ENCODE results near the gene CALM3. TPM values are rescaled to one million over a fixed set of nuclear protein-coding genes. Genes with fewer than 3 reads are reported as not detected.

CALM3 gene
- total and polyA plus RNA-seq, 2 of the 13 experiments (the other 11 are each of a cell fraction or from before 2014, with no cell fraction given), result 239 to 258 TPM

DNA sequence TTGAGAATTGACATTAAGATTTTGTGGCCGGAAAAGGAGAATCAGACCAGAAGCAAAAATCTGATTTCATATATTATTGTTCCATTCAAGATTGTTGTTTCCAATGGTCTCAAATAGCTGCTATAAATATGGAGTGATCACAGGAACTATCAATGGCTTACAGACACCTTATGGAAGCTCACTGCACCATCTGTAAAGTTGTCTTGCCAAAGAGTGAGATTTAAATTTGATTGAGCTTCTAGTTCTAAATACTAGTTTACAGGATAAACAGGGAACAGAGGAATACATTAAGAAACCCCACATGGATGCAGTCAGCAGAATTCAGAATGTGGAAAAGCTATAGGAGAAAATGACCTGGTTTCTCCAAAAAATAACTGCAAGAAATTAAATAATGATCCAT lies 47.0 kb upstream of the CALM3 start:
- no peaks in the 10 kb centered on the region for H3K79me2 ChIP-seq (ENCODE audit: insufficient read depth, low read length)
- H3K27ac ChIP-seq (ENCODE audit: extremely low read length, insufficient read depth, low read length), result no peak overlapping the region
- no peak for DNase-seq (ENCODE audit: low spot score)
- no peak overlapping the region for H3K4me2 ChIP-seq (ENCODE audit: low read depth, low read length)
- no peaks in the 10 kb centered on the region for H3K27me3 ChIP-seq (ENCODE audit: control insufficient read depth in 1 of 2, insufficient read depth in 2 of 2, low read length in 2 of 2)
- H3K9me3 ChIP-seq (ENCODE audit: low read length), result peaks cover 9% of the 10 kb centered on the region; the same call in 1 of the 2 replicates
- no TSS peak for BruUV-seq (replicated peaks)
- no peaks in the 10 kb centered on the region for H3K36me3 ChIP-seq (replicated peaks in 1 of 2; ENCODE audit: control insufficient read depth in 1 of 2, insufficient read depth in 2 of 2, low read length in 2 of 2)
- in situ Hi-C loops (cut with HindIII; ENCODE audit: extremely low pct_ligation_motif_present, low pct_unique_long_range_greater_than_20kb) (no loop called here), intact Hi-C loops (cut with micrococcal nuclease; ENCODE audit: unreplicated experiment) (no loop called here)
- 85% methylated on average over 1 of the region's 1 CpG for WGBS (ENCODE audit: low lambda C conversion rate)
- no peak overlapping the region for H2AFZ ChIP-seq (ENCODE audit: low read length)
- TF ChIP-seq PCBP2 (optimal IDR thresholded peaks at IDR 0.05; ENCODE audit: low read depth, low read length, poor library complexity, severe bottlenecking) (no peak), FOXC1 (CRISPR knock-in tag; IDR thresholded peaks at IDR 0.05; ENCODE audit: borderline replicate concordance) (no peak), ZNF496 (CRISPR knock-in tag; IDR thresholded peaks at IDR 0.05; ENCODE audit: insufficient replicate concordance) (no peak)
- TF ChIP-seq, protein P1, sequence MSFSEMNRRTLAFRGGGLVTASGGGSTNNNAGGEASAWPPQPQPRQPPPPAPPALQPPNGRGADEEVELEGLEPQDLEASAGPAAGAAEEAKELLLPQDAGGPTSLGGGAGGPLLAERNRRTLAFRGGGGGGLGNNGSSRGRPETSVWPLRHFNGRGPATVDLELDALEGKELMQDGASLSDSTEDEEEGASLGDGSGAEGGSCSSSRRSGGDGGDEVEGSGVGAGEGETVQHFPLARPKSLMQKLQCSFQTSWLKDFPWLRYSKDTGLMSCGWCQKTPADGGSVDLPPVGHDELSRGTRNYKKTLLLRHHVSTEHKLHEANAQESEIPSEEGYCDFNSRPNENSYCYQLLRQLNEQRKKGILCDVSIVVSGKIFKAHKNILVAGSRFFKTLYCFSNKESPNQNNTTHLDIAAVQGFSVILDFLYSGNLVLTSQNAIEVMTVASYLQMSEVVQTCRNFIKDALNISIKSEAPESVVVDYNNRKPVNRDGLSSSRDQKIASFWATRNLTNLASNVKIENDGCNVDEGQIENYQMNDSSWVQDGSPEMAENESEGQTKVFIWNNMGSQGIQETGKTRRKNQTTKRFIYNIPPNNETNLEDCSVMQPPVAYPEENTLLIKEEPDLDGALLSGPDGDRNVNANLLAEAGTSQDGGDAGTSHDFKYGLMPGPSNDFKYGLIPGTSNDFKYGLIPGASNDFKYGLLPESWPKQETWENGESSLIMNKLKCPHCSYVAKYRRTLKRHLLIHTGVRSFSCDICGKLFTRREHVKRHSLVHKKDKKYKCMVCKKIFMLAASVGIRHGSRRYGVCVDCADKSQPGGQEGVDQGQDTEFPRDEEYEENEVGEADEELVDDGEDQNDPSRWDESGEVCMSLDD (CRISPR knock-in tag; IDR thresholded peaks at IDR 0.05; ENCODE audit: borderline replicate concordance), result no peak
- TF ChIP-seq, protein P2, sequence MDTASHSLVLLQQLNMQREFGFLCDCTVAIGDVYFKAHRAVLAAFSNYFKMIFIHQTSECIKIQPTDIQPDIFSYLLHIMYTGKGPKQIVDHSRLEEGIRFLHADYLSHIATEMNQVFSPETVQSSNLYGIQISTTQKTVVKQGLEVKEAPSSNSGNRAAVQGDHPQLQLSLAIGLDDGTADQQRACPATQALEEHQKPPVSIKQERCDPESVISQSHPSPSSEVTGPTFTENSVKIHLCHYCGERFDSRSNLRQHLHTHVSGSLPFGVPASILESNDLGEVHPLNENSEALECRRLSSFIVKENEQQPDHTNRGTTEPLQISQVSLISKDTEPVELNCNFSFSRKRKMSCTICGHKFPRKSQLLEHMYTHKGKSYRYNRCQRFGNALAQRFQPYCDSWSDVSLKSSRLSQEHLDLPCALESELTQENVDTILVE (CRISPR knock-in tag; IDR thresholded peaks at IDR 0.05), result no peak
- TF ChIP-seq, protein P3, sequence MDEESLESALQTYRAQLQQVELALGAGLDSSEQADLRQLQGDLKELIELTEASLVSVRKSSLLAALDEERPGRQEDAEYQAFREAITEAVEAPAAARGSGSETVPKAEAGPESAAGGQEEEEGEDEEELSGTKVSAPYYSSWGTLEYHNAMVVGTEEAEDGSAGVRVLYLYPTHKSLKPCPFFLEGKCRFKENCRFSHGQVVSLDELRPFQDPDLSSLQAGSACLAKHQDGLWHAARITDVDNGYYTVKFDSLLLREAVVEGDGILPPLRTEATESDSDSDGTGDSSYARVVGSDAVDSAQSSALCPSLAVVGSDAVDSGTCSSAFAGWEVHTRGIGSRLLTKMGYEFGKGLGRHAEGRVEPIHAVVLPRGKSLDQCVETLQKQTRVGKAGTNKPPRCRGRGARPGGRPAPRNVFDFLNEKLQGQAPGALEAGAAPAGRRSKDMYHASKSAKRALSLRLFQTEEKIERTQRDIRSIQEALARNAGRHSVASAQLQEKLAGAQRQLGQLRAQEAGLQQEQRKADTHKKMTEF (CRISPR knock-in tag; IDR thresholded peaks at IDR 0.05), result no peak
- H3K4me3 ChIP-seq (replicated peaks in 1 of 3; ENCODE audit: insufficient read depth in 1 of 3, low read depth in 2 of 3, low read length in 3 of 3), result no peak overlapping the region
- H4K20me1 ChIP-seq (ENCODE audit: insufficient read depth, low read length), result no peaks in the 10 kb centered on the region
- no peak for ATAC-seq
- no peak overlapping the region for H3K9ac ChIP-seq (ENCODE audit: insufficient read depth, low read depth, low read length)
- CTCF ChIA-PET (ENCODE audit: low intra/inter-chr PET ratio, low total read pairs), result no interaction called here
- no peak for FAIRE-seq
- H3K4me1 ChIP-seq (ENCODE audit: insufficient read depth, low read length), result no peaks in the 10 kb centered on the region
- POLR2A ChIA-PET, result no interaction called here

Measured in HepG2 (cell line).